GM21786 (cell line): Measurements from ENCODE around the gene VPS33B.

Source experiments
- ATAC-seq: cut with Tn5 transposase; IDR thresholded peaks from one replicate; pipeline ENCODE4 v1.9.1; 2021; ENCODE audit not compliant: unreplicated experiment

Gene VPS33B

GRCh38 chr15:90986790-90987507 is 35.4 kb downstream of the VPS33B start:
- ATAC-seq = peak; percentile 63

- ATAC-seq = no peak
Observed at GRCh38 chr15:90982135-90982534, 40.3 kb downstream of the VPS33B start.

GRCh38 chr15:90981681-90982080 is 40.7 kb downstream of the VPS33B start:
- peak; percentile 84 for ATAC-seq

- no peak for ATAC-seq
Observed at GRCh38 chr15:90979582-90979981, 42.8 kb downstream of the VPS33B start.

GRCh38 chr15:90974216-90974615 is 48.2 kb downstream of the VPS33B start:
- no peak for ATAC-seq

GRCh38 chr15:90972133-90972532 is 50.3 kb downstream of the VPS33B start:
- no peak for ATAC-seq

GRCh38 chr15:90970274-90970673 is 52.1 kb downstream of the VPS33B start:
- ATAC-seq = no peak

- ATAC-seq = no peak
Observed at GRCh38 chr15:90968434-90968833, 54.0 kb downstream of the VPS33B start.

- no peak for ATAC-seq
Observed at GRCh38 chr15:90967206-90967605, 55.2 kb downstream of the VPS33B start.

GRCh38 chr15:90966262-90966661 is 56.1 kb downstream of the VPS33B start:
- ATAC-seq = no peak

- no peak for ATAC-seq
Observed at GRCh38 chr15:90962021-90962420, 60.4 kb downstream of the VPS33B start.

- no peak for ATAC-seq
Observed at GRCh38 chr15:90960298-90961091, 61.9 kb downstream of the VPS33B start.

GRCh38 chr15:90959894-90960293 is 62.5 kb downstream of the VPS33B start:
- ATAC-seq = no peak

- ATAC-seq = no peak
Observed at GRCh38 chr15:90959028-90959595, 63.3 kb downstream of the VPS33B start.

- ATAC-seq = no peak
Observed at GRCh38 chr15:90957791-90958190, 64.6 kb downstream of the VPS33B start.

- ATAC-seq = no peak
Observed at GRCh38 chr15:90957031-90957790, 65.2 kb downstream of the VPS33B start.

GRCh38 chr15:90956274-90957030 is 65.9 kb downstream of the VPS33B start:
- ATAC-seq = no peak

- no peak for ATAC-seq
Observed at GRCh38 chr15:90955624-90956273, 66.6 kb downstream of the VPS33B start.

- ATAC-seq = peak; percentile 96
Observed at GRCh38 chr15:90954712-90955623, 67.4 kb downstream of the VPS33B start, which contains the start of gene RCCD1. TSS of gene RCCD1 (plus strand) at chr15:90954884. CDS start at chr15:90956735, 1,851 bp downstream.
